Measurements from ENCODE around the gene DNAAF1.

DNAAF1 gene

DNA sequence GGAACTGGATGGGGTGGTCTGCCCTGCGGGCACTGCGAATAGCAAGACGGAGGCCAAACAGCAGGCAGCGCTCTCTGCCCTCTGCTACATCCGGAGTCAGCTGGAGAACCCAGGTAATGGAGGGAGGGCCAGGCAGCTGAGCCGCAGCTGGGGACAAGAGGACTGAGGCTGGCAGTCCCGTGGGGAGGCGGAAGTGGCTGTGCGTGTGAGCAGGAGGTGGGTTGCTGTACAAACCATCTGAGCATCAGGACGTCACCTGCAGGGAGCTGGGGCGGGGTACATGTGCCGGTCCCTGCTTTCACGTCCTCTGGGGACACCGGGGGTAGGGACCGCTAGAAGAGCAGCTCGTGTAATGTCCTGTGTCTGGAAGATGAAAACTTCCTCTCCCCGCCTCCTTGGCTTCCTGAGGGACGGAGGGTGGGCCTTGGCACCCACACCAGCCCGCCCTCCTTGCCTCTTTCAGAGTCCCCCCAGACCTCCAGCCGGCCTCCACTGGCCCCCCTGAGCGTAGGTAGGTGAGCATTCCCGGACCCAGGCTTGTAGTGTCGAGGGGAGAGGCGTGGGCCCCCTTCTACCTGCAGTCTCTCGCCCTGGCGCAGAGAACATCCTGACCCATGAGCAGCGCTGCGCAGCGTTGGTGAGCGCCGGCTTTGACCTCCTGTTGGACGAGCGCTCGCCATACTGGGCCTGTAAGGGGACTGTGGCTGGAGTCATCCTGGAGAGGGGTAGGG, 49.5 kb downstream of the DNAAF1 start:
- H3K4me1 ChIP-seq (ENCODE audit: control insufficient read depth, low read length) = peaks cover 20% of the 10 kb centered on the region
- no peak overlapping the region for H3K27ac ChIP-seq (ENCODE audit: low read depth, low read length)
- H3K27me3 ChIP-seq (ENCODE audit: control insufficient read depth, low read length) = no peaks in the 10 kb centered on the region
- no peaks in the 10 kb centered on the region for H3K36me3 ChIP-seq (ENCODE audit: control insufficient read depth, low read length)
- no peaks in the 10 kb centered on the region for H3K9me2 ChIP-seq (replicated peaks; ENCODE audit: control insufficient read depth, low read length)
- peak overlapping the region; percentile 64 for H3K4me3 ChIP-seq (ENCODE audit: low read length)
- no peaks in the 10 kb centered on the region for H3K9me3 ChIP-seq (ENCODE audit: control insufficient read depth, insufficient read depth, low read length)
- no peaks in the 10 kb centered on the region for H3F3A ChIP-seq (ENCODE audit: control insufficient read depth, insufficient read depth)
- TF ChIP-seq, protein P1, sequence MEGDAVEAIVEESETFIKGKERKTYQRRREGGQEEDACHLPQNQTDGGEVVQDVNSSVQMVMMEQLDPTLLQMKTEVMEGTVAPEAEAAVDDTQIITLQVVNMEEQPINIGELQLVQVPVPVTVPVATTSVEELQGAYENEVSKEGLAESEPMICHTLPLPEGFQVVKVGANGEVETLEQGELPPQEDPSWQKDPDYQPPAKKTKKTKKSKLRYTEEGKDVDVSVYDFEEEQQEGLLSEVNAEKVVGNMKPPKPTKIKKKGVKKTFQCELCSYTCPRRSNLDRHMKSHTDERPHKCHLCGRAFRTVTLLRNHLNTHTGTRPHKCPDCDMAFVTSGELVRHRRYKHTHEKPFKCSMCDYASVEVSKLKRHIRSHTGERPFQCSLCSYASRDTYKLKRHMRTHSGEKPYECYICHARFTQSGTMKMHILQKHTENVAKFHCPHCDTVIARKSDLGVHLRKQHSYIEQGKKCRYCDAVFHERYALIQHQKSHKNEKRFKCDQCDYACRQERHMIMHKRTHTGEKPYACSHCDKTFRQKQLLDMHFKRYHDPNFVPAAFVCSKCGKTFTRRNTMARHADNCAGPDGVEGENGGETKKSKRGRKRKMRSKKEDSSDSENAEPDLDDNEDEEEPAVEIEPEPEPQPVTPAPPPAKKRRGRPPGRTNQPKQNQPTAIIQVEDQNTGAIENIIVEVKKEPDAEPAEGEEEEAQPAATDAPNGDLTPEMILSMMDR (IDR thresholded peaks at IDR 0.05; ENCODE audit: low read depth, low read length, poor library complexity, severe bottlenecking) = peak; percentile 34
- no peak for TF ChIP-seq EZH2phosphoT487 (IDR thresholded peaks at IDR 0.05; ENCODE audit: borderline replicate concordance, low read length)
- no peaks in the 10 kb centered on the region for H4K20me1 ChIP-seq (ENCODE audit: control insufficient read depth, insufficient read depth, low read depth, low read length)
- no peaks in the 10 kb centered on the region for H3K79me2 ChIP-seq (ENCODE audit: control insufficient read depth, low read length)
- H3K4me2 ChIP-seq (ENCODE audit: low read length) = peak overlapping the region; percentile 62

DNA sequence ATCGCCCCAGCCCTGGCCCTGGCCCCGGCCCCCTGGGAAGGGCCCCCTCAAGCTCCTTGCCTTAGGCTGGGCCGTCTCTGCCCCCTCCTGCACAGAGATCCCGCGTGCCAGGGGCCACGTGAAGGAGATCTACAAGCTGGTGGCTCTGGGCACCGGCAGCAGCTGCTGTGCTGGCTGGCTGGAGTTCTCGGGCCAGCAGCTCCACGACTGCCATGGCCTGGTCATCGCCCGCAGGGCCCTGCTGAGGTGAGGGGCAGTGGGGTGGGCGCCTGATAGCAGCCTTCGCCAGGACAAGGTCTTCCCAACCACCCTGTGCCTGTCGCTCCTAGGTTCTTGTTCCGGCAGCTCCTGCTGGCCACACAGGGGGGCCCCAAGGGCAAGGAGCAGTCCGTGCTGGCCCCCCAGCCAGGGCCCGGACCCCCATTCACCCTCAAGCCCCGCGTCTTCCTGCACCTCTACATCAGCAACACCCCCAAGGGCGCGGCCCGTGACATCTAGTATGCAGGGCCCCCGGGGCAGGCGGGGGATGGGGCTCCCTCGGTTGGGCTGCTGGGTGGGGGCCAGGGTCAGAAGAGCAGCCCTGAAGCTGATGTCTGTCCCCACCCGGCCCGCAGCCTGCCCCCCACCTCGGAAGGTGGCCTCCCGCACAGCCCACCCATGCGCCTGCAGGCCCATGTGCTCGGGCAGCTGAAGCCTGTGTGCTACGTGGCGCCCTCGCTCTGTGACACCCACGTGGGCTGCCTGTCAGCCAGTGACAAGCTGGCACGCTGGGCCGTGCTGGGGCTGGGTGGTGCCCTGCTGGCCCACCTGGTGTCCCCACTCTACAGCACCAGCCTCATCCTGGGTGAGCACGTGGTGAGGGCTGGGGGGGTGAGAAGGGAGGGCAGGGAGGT, 50.3 kb downstream of the DNAAF1 start:
- Histone ChIP-seq H3K36me3 (ENCODE audit: control insufficient read depth, low read length) (no peaks in the 10 kb centered on the region), H3K27ac (ENCODE audit: low read depth, low read length) (no peak overlapping the region), H3K4me2 (ENCODE audit: low read length) (peak overlapping the region; percentile 62; the same call in 1 of the 2 replicates), H3K9me3 (ENCODE audit: control insufficient read depth, insufficient read depth, low read length) (no peaks in the 10 kb centered on the region), H4K20me1 (ENCODE audit: control insufficient read depth, insufficient read depth, low read depth, low read length) (no peaks in the 10 kb centered on the region), H3K79me2 (ENCODE audit: control insufficient read depth, low read length) (no peaks in the 10 kb centered on the region), H3K27me3 (ENCODE audit: control insufficient read depth, low read length) (peaks cover 3% of the 10 kb centered on the region; the same call in 1 of the 2 replicates), H3K9me2 (replicated peaks; ENCODE audit: control insufficient read depth, low read length) (no peaks in the 10 kb centered on the region), H3K4me1 (ENCODE audit: control insufficient read depth, low read length) (peaks cover 20% of the 10 kb centered on the region), H3F3A (ENCODE audit: control insufficient read depth, insufficient read depth) (no peaks in the 10 kb centered on the region), H3K4me3 (ENCODE audit: low read length) (no peak overlapping the region)
- TF ChIP-seq, protein P1 (IDR thresholded peaks at IDR 0.05; ENCODE audit: low read depth, low read length, poor library complexity, severe bottlenecking) = no peak
- TF ChIP-seq EZH2phosphoT487 (IDR thresholded peaks at IDR 0.05; ENCODE audit: borderline replicate concordance, low read length) = no peak

DNA sequence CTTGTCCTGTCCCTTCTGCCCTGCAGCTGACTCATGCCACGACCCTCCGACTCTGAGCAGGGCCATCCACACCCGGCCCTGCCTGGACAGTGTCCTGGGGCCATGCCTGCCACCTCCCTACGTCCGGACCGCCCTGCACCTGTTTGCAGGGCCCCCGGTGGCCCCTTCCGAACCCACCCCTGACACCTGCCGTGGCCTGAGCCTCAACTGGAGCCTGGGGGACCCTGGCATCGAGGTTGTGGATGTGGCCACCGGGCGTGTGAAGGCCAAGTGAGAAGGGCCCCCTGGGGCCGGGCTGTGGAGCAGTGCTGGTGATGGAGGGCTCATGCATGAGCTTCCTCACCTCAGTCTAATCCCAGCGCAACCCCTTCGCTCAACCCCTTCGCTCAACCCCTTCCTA, 51.0 kb downstream of the DNAAF1 start:
- Histone ChIP-seq H3K27me3 (ENCODE audit: control insufficient read depth, low read length) (peaks cover 3% of the 10 kb centered on the region; the same call in 1 of the 2 replicates), H3K4me2 (ENCODE audit: low read length) (no peak overlapping the region), H3K27ac (ENCODE audit: low read depth, low read length) (no peak overlapping the region)

More for the DNA sequence above, 51.0 kb downstream of the DNAAF1 start:
- Histone ChIP-seq H3K4me1 (ENCODE audit: control insufficient read depth, low read length) (peaks cover 20% of the 10 kb centered on the region), H3F3A (ENCODE audit: control insufficient read depth, insufficient read depth) (no peaks in the 10 kb centered on the region), H3K79me2 (ENCODE audit: control insufficient read depth, low read length) (no peaks in the 10 kb centered on the region), H4K20me1 (ENCODE audit: control insufficient read depth, insufficient read depth, low read depth, low read length) (no peaks in the 10 kb centered on the region), H3K4me3 (ENCODE audit: low read length) (no peak overlapping the region), H3K36me3 (ENCODE audit: control insufficient read depth, low read length) (no peaks in the 10 kb centered on the region), H3K9me3 (ENCODE audit: control insufficient read depth, insufficient read depth, low read length) (no peaks in the 10 kb centered on the region), H3K9me2 (replicated peaks; ENCODE audit: control insufficient read depth, low read length) (no peaks in the 10 kb centered on the region)
- no peak for TF ChIP-seq EZH2phosphoT487 (IDR thresholded peaks at IDR 0.05; ENCODE audit: borderline replicate concordance, low read length)
- TF ChIP-seq, protein P1 (IDR thresholded peaks at IDR 0.05; ENCODE audit: low read depth, low read length, poor library complexity, severe bottlenecking) = no peak
